ENCODE measurements around the gene NEK8.

Gene NEK8

DNA sequence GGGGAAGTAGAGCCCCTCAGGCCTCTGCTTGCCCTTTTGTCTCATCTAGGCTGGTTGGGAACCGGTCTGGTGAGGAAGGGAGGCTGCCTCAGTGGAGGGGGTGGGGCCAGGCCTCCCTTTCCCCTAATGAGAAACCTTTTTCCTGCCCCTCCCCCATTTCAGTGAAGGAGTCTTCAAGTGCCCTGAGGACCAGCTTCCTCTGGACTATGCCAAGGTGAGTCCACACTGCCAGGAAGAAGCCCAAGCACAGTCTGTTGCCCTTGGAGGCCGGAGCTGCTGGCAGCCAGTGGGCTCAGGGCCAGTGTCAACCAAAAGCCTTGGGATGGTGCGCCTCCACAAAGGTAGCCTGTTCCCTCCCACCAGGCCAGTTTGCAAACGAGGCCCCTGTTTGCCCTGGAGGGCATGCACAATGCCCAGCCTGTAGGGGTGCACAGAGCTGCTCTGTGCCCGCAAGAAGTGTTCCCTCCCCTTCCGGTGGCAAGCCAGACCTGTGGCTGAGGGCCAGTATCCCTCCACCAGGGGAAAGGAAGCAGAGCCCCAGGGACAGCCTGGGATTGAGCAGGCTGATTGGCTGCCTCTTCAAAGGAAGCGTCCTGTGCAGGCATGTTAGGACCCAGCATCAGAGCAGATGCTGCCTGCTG is 18.6 kb downstream of the NEK8 start:
- Histone ChIP-seq H3K27ac (ENCODE audit: low read depth, low read length) (no peak overlapping the region), H3K4me3 (ENCODE audit: low read depth, low read length) (peak overlapping the region; percentile 95; the same call in 1 of the 2 replicates), H3K4me1 (ENCODE audit: control insufficient read depth, insufficient read depth, low read length, unreplicated experiment) (peaks cover 33% of the 10 kb centered on the region), H3K79me2 (ENCODE audit: control insufficient read depth, insufficient read depth, low read length, unreplicated experiment) (peaks cover 41% of the 10 kb centered on the region), H3K27me3 (ENCODE audit: insufficient read depth, low read length) (no peaks in the 10 kb centered on the region), H2AFZ (ENCODE audit: low read length, unreplicated experiment) (no peak overlapping the region), H3K36me3 (ENCODE audit: insufficient read depth, low read length) (peaks cover 12% of the 10 kb centered on the region; the same call in 1 of the 2 replicates)

DNA sequence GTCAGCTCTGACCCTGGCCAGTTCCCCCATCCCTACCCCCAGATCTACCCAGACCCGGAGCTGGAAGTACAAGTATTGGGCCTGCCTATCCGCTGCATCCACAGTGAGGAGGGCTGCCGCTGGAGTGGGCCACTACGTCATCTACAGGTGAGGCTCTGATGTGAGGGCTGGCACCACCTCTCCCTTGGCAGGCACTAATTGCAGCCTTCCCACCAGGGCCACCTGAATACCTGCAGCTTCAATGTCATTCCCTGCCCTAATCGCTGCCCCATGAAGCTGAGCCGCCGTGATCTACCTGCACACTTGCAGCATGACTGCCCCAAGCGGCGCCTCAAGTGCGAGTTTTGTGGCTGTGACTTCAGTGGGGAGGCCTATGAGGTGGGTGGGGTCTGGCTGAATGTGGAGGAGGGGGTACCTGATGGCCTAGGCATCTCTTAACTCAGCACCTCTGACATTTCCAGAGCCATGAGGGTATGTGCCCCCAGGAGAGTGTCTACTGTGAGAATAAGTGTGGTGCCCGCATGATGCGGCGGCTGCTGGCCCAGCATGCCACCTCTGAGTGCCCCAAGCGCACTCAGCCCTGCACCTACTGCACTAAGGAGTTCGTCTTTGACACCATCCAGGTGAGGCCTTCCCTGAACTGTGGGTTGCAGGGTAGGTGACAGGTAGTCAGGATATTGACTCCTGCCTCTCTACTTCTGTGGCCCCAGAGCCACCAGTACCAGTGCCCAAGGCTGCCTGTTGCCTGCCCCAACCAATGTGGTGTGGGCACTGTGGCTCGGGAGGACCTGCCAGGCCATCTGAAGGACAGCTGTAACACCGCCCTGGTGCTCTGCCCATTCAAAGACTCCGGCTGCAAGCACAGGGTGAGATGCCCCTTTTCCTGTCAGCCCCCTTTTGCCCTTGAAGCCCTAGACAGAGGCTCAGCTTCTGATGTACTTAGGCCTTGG is 19.5 kb downstream of the NEK8 start:
- H3K36me3 ChIP-seq (ENCODE audit: insufficient read depth, low read length): peaks cover 12% of the 10 kb centered on the region; the same call in 1 of the 2 replicates
- H3K27ac ChIP-seq (ENCODE audit: low read depth, low read length): no peak overlapping the region
- no peaks in the 10 kb centered on the region for H3K27me3 ChIP-seq (ENCODE audit: insufficient read depth, low read length)
- H2AFZ ChIP-seq (ENCODE audit: low read length, unreplicated experiment): no peak overlapping the region
- peaks cover 28% of the 10 kb centered on the region for H3K4me1 ChIP-seq (ENCODE audit: control insufficient read depth, insufficient read depth, low read length, unreplicated experiment)
- H3K4me3 ChIP-seq (ENCODE audit: low read depth, low read length): no peak overlapping the region
- peaks cover 41% of the 10 kb centered on the region for H3K79me2 ChIP-seq (ENCODE audit: control insufficient read depth, insufficient read depth, low read length, unreplicated experiment)

DNA sequence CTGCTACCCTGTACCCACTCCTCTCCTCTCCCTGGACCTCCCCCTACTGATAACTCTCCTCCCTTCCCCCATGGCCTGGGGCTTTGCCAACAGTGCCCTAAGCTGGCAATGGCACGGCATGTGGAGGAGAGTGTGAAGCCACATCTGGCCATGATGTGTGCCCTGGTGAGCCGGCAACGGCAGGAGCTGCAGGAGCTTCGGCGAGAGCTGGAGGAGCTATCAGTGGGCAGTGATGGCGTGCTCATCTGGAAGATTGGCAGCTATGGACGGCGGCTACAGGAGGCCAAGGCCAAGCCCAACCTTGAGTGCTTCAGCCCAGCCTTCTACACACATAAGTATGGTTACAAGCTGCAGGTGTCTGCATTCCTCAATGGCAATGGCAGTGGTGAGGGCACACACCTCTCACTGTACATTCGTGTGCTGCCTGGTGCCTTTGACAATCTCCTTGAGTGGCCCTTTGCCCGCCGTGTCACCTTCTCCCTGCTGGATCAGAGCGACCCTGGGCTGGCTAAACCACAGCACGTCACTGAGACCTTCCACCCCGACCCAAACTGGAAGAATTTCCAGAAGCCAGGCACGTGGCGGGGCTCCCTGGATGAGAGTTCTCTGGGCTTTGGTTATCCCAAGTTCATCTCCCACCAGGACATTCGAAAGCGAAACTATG is 20.4 kb downstream of the NEK8 start:
- Histone ChIP-seq H3K27me3 (ENCODE audit: insufficient read depth, low read length) (no peaks in the 10 kb centered on the region), H2AFZ (ENCODE audit: low read length, unreplicated experiment) (no peak overlapping the region), H3K4me1 (ENCODE audit: control insufficient read depth, insufficient read depth, low read length, unreplicated experiment) (peaks cover 28% of the 10 kb centered on the region), H3K36me3 (ENCODE audit: insufficient read depth, low read length) (peaks cover 12% of the 10 kb centered on the region; the same call in 1 of the 2 replicates), H3K4me3 (ENCODE audit: low read depth, low read length) (no peak overlapping the region), H3K27ac (ENCODE audit: low read depth, low read length) (no peak overlapping the region), H3K79me2 (ENCODE audit: control insufficient read depth, insufficient read depth, low read length, unreplicated experiment) (peaks cover 41% of the 10 kb centered on the region)

DNA sequence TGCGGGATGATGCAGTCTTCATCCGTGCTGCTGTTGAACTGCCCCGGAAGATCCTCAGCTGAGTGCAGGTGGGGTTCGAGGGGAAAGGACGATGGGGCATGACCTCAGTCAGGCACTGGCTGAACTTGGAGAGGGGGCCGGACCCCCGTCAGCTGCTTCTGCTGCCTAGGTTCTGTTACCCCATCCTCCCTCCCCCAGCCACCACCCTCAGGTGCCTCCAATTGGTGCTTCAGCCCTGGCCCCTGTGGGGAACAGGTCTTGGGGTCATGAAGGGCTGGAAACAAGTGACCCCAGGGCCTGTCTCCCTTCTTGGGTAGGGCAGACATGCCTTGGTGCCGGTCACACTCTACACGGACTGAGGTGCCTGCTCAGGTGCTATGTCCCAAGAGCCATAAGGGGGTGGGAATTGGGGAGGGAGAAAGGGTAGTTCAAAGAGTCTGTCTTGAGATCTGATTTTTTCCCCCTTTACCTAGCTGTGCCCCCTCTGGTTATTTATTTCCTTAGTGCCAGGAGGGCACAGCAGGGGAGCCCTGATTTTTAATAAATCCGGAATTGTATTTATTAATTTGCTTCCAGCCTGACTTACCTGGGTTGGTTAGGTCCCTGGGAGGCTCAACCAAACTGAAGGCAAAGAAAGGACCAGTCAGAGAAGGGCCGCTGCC is 21.1 kb downstream of the NEK8 start:
- no peaks in the 10 kb centered on the region for H3K27me3 ChIP-seq (ENCODE audit: insufficient read depth, low read length)
- H3K4me1 ChIP-seq (ENCODE audit: control insufficient read depth, insufficient read depth, low read length, unreplicated experiment): peaks cover 28% of the 10 kb centered on the region
- peaks cover 12% of the 10 kb centered on the region; the same call in 1 of the 2 replicates for H3K36me3 ChIP-seq (ENCODE audit: insufficient read depth, low read length)
- no peak overlapping the region for H3K4me3 ChIP-seq (ENCODE audit: low read depth, low read length)
- peaks cover 36% of the 10 kb centered on the region for H3K79me2 ChIP-seq (ENCODE audit: control insufficient read depth, insufficient read depth, low read length, unreplicated experiment)
- H3K27ac ChIP-seq (ENCODE audit: low read depth, low read length): no peak overlapping the region
- H2AFZ ChIP-seq (ENCODE audit: low read length, unreplicated experiment): no peak overlapping the region

DNA sequence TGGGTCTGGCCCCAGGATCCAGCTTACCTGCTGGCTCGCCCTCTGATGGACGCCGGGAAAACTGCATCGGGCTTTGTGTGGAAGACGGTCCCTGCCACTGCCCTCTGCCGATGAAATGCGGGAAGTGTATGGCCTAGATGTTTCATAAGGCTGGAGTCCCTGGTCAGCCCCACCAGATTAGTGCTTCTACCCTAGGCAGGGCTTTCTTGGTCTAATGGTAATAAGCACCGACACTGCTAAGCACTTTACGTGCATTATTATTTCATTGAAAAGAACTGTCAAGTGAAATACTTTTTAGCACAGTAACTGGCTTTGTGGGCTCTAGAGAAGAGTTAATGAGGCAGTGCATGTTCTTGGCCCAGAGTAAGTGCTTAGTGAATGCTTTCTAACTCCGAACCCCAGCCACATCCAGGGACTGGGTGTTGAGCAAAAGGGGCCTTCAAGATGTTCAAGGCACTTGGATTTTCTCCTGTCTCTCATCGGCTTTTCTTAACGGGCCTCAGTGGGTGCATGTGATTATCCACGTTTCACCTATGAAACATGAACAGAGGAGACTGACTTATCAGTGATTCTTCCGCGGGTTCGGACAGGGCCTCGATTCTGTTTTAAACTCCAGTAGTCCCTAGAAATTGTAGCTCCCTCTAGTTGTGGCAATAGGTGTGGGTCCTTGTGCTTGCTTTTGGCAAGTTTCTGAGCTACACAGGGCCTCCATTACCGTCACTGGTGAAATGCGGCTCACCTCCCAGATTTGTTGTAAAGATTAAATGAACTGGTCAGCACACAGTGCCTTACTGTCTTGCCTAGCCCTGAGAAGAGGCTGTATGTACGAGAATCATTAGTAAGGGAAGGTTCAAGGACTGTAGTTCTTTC is 21.8 kb downstream of the NEK8 start:
- Histone ChIP-seq H3K36me3 (ENCODE audit: insufficient read depth, low read length) (peaks cover 12% of the 10 kb centered on the region; the same call in 1 of the 2 replicates), H3K27ac (ENCODE audit: low read depth, low read length) (no peak overlapping the region)

DNA sequence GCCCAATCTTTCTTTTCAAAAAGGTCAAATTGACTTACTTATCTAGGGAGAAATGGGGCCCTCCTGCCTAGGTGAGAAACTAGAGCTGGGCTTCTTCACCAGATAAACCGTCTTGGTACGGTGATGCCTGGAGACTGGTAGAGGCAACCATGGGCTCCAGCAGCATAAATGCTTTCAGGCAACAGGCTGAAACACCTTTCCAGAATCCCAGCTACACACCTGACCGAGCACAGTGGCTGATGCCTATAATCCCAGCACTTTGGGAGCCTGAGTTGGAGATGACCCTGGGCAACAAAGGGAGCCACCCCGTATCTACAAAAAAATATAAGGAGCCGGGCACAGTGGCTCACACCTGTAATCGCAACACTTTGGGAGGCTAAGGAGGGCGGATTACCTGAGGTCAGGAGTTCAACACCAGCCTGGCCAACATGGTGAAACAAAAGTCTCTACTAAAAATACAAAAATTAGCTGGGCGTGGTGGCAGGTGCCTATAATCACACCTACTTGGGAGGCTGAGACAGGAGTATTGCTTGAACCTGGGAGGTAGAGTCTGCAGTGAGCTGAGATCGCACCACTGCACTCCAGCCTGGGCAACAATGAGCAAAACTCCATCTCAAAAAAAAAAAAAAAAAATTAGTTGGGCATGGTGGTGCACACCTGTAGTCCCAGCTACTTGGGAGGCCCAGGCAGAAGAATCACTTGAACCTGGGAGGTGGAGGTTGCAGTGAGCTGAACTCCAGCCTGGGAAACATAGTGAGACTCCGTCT is 23.2 kb downstream of the NEK8 start:
- Histone ChIP-seq H3K4me1 (ENCODE audit: control insufficient read depth, insufficient read depth, low read length, unreplicated experiment) (peaks cover 27% of the 10 kb centered on the region), H3K27me3 (ENCODE audit: insufficient read depth, low read length) (no peaks in the 10 kb centered on the region), H3K36me3 (ENCODE audit: insufficient read depth, low read length) (peaks cover 12% of the 10 kb centered on the region; the same call in 1 of the 2 replicates), H3K4me3 (ENCODE audit: low read depth, low read length) (no peak overlapping the region), H2AFZ (ENCODE audit: low read length, unreplicated experiment) (no peak overlapping the region), H3K27ac (ENCODE audit: low read depth, low read length) (no peak overlapping the region), H3K79me2 (ENCODE audit: control insufficient read depth, insufficient read depth, low read length, unreplicated experiment) (peaks cover 15% of the 10 kb centered on the region)

More for the DNA sequence above, 21.8 kb downstream of the NEK8 start:
- Histone ChIP-seq H3K4me1 (ENCODE audit: control insufficient read depth, insufficient read depth, low read length, unreplicated experiment) (peaks cover 32% of the 10 kb centered on the region), H3K79me2 (ENCODE audit: control insufficient read depth, insufficient read depth, low read length, unreplicated experiment) (peaks cover 28% of the 10 kb centered on the region), H3K4me3 (ENCODE audit: low read depth, low read length) (no peak overlapping the region), H2AFZ (ENCODE audit: low read length, unreplicated experiment) (no peak overlapping the region), H3K27me3 (ENCODE audit: insufficient read depth, low read length) (no peaks in the 10 kb centered on the region)

DNA sequence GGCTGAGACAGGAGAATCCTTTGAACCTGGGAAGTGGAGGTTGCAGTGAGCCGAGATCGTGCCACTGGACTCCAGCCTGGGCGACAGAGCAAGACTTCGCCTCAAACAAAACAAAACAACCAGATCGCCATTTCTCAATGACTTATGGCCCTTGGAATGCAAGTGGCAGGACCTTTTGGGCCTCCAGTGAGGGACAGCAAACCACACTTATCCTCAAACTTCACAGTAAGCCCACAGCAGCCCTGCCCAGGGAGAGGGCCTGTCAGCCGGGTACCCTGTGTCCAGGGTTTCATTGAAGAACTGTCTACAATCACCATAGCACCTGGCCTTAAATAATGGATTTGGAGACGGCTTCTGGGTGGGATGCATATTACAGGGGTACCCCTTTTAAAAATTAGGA is 26.9 kb downstream of the NEK8 start:
- H3K27ac ChIP-seq (ENCODE audit: low read depth, low read length): no peak overlapping the region
- no peaks in the 10 kb centered on the region for H3K27me3 ChIP-seq (ENCODE audit: insufficient read depth, low read length)
- peaks cover 12% of the 10 kb centered on the region for H3K4me1 ChIP-seq (ENCODE audit: control insufficient read depth, insufficient read depth, low read length, unreplicated experiment)
- H3K4me3 ChIP-seq (ENCODE audit: low read depth, low read length): no peak overlapping the region
- peaks cover 8% of the 10 kb centered on the region; the same call in 1 of the 2 replicates for H3K36me3 ChIP-seq (ENCODE audit: insufficient read depth, low read length)
- peaks cover 7% of the 10 kb centered on the region for H3K79me2 ChIP-seq (ENCODE audit: control insufficient read depth, insufficient read depth, low read length, unreplicated experiment)
- no peak overlapping the region for H2AFZ ChIP-seq (ENCODE audit: low read length, unreplicated experiment)

DNA sequence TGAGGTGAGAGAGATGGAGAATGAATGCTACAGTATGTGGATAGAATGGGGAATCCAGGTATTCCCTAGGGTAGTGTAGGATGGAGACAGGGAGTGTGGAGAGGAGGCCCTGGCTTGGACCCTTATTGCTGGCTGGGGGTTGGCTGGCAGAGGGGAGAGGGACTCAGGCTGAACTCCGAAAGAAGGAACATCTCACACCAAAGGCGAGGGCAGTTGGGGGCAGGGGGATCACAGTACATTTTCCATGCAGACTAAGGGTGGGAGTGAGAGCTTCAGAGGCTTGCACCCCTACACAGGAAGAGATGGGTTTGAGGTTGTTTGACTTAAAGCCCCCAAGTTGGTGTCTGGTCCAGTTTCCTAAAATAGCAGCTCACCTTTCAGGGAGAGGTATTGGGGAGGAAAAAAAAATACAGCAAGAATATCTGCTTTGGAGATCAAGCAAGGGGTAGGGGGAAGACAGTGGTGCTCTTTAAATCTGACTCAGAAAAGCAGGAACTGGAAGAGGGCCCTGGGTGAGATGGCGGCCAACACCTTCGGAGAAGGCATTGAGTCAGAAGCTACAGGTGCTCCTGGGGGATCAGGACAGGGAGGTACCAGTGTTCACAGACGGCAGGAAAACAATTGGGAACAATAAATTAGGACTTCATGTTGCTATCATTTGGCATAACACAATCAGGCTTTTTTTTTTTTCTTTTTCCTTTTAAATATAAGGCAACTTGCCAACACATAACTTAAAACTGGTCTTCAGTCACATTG is 27.6 kb downstream of the NEK8 start:
- peaks cover 6% of the 10 kb centered on the region; the same call in 1 of the 2 replicates for H3K36me3 ChIP-seq (ENCODE audit: insufficient read depth, low read length)
- peaks cover 16% of the 10 kb centered on the region for H3K4me1 ChIP-seq (ENCODE audit: control insufficient read depth, insufficient read depth, low read length, unreplicated experiment)
- no peak overlapping the region for H3K27ac ChIP-seq (ENCODE audit: low read depth, low read length)
- H2AFZ ChIP-seq (ENCODE audit: low read length, unreplicated experiment): no peak overlapping the region
- H3K4me3 ChIP-seq (ENCODE audit: low read depth, low read length): no peak overlapping the region
- peaks cover 7% of the 10 kb centered on the region for H3K79me2 ChIP-seq (ENCODE audit: control insufficient read depth, insufficient read depth, low read length, unreplicated experiment)
- H3K27me3 ChIP-seq (ENCODE audit: insufficient read depth, low read length): no peaks in the 10 kb centered on the region

Measured in ACC112 (cell line).